Measurements from ENCODE around the gene MINDY4. TPM values are rescaled to one million over a fixed set of nuclear protein-coding genes. Genes with fewer than 3 reads are reported as not detected.

Gene MINDY4
- total and polyA plus RNA-seq, 2 of the 4 experiments (the other 2 are of a cell fraction), result 1.8 to 3.6 TPM

DNA sequence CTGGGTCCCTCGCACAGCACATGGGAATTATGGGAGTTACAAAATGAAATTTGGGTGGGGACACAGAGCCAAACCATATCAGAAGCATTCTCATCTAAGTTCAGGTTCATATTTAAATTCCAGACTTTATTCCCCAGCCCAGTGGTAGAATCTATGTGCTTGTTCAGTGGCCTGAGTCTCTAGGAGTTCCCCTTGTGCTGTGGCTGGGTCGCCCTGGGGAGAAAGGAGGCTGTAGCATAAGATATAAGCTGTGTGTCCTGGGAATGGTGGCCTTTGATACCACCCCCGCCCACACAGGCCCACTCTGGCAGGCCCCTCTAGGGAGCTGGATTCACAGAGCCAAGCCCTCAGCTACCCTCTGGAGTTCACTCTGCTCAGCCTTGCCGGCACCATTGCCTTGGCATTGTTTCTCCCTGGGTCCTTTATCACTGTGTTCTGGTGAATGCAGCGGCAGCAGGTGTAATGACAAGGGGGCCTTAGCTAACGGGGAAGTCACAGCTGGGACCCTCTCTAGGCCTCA lies 64.2 kb downstream of the MINDY4 start:
- Histone ChIP-seq H2AK5ac (ENCODE audit: low read depth, low read length) (no peak overlapping the region), H3K4ac (ENCODE audit: low read depth, low read length) (no peak overlapping the region), H4K5ac (ENCODE audit: low read depth, low read length) (no peak overlapping the region), H4K91ac (ENCODE audit: insufficient read depth, low read depth, low read length) (no peak overlapping the region), H3K18ac (ENCODE audit: low read depth, low read length) (no peak overlapping the region), H3K56ac (ENCODE audit: extremely low read depth, insufficient read depth, low read length) (no peak overlapping the region), H4K8ac (ENCODE audit: low read depth in 2 of 2, low read length in 2 of 2) (no peak overlapping the region), H3K79me1 (ENCODE audit: low read depth in 1 of 2, low read length in 2 of 2) (no peaks in the 10 kb centered on the region), H3K27me3 (ENCODE audit: control insufficient read depth, insufficient read depth, low read length) (no peaks in the 10 kb centered on the region), H2BK120ac (ENCODE audit: low read depth, low read length) (no peak overlapping the region), H3K9me3 (ENCODE audit: control insufficient read depth, insufficient read depth, low read length) (peaks cover 3% of the 10 kb centered on the region; the same call in 1 of the 2 replicates), H3K9me1 (ENCODE audit: insufficient read depth, low read length) (no peaks in the 10 kb centered on the region; the same call in 1 of the 2 replicates), H2BK15ac (ENCODE audit: low read depth, low read length) (no peak overlapping the region), H2AFZ (replicated peaks; ENCODE audit: low read length, poor library complexity) (no peak overlapping the region), H4K20me1 (ENCODE audit: insufficient read depth, low read length) (no peaks in the 10 kb centered on the region), H3K9ac (ENCODE audit: low read depth, low read length) (no peak overlapping the region), H3K4me3 (ENCODE audit: insufficient read depth, low read depth, low read length) (no peak overlapping the region), H3K27ac (ENCODE audit: insufficient read depth, low read length) (no peak overlapping the region), H3K14ac (replicated peaks; ENCODE audit: low read depth, low read length) (no peak overlapping the region), H2AK9ac (replicated peaks; ENCODE audit: low read depth, low read length, poor library complexity) (no peak overlapping the region), H3K4me2 (ENCODE audit: low read depth, low read length) (no peak overlapping the region), H3K23ac (ENCODE audit: low read depth, low read length) (no peak overlapping the region), H2BK5ac (ENCODE audit: low read depth, low read length, poor library complexity, severe bottlenecking) (no peak overlapping the region), H2BK20ac (ENCODE audit: low read depth, low read length) (no peak overlapping the region), H3K4me1 (ENCODE audit: control insufficient read depth, insufficient read depth, low read length) (no peaks in the 10 kb centered on the region), H3K36me3 (ENCODE audit: control insufficient read depth, insufficient read depth, low read length) (no peaks in the 10 kb centered on the region)
- CTCF ChIA-PET, result no interaction called here
- in situ Hi-C loops (cut with MboI; ENCODE audit: low sequenced_read_pairs) (no loop called here), dilution Hi-C loops (cut with HindIII; ENCODE audit: low sequenced_read_pairs, unreplicated experiment) (no loop called here), intact Hi-C loops (cut with micrococcal nuclease) (no loop called here)
- TF ChIP-seq POLR2A (IDR thresholded peaks at IDR 0.05; ENCODE audit: low read depth, low read length), result no peak
- TF ChIP-seq CEBPB (IDR thresholded peaks at IDR 0.05; ENCODE audit: low read depth, low read length), result no peak
- TF ChIP-seq, protein P1, sequence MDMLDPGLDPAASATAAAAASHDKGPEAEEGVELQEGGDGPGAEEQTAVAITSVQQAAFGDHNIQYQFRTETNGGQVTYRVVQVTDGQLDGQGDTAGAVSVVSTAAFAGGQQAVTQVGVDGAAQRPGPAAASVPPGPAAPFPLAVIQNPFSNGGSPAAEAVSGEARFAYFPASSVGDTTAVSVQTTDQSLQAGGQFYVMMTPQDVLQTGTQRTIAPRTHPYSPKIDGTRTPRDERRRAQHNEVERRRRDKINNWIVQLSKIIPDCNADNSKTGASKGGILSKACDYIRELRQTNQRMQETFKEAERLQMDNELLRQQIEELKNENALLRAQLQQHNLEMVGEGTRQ (IDR thresholded peaks at IDR 0.05; ENCODE audit: low read depth, low read length), result no peak
- no peak for TF ChIP-seq MAZ (IDR thresholded peaks at IDR 0.05; ENCODE audit: borderline replicate concordance, low read depth, low read length)
- TF ChIP-seq RCOR1 (IDR thresholded peaks at IDR 0.05; ENCODE audit: insufficient replicate concordance, low read length), result no peak
- no peak for TF ChIP-seq SMC3 (IDR thresholded peaks at IDR 0.05; ENCODE audit: low read depth, low read length)
- TF ChIP-seq FOS (IDR thresholded peaks at IDR 0.05; ENCODE audit: low read depth, low read length), result no peak
- POLR2A ChIA-PET (ENCODE audit: unreplicated experiment), result no interaction called here
- DNase-seq, result no peak
- no TSS peak for BruUV-seq (replicated peaks)
- ATAC-seq (ENCODE audit: low read depth), result no peak
- WGBS, 2 experiments (ENCODE audit: extremely low coverage in 2 of 2, insufficient read length in 1 of 2), result 100% methylated on average over 1 of the region's 6 CpGs; no CpG with 5 or more reads in 1 of the 2 experiments

All from IMR-90 (cell line).